Esophagus squamous epithelium (tissue), 5 donors: Measurements from ENCODE around the gene FHAD1. TPM values are rescaled to one million over a fixed set of nuclear protein-coding genes. Genes with fewer than 3 reads are reported as not detected.

ENCODE experiments used
- DNase-seq: peaks from one replicate; lab custom pipeline; 2025; lab: John Stamatoyannopoulos, UW
- H3K27ac ChIP-seq, 4 donors: fragments of 200-600 bp; sonication (generic); one replicate each; pipeline ENCODE4 v1.5.1; 2016 to 2019; ENCODE audit warnings: mild to moderate bottlenecking in 1 of 4
- H3K27me3 ChIP-seq, 4 donors: fragments of 200-600 bp; sonication (generic); 1 replicate in 3 of 4; 2 replicates in 1 of 4; pipeline versions ENCODE4 v1.5.1 to v1.6.0; 2017 to 2021; ENCODE audit warnings: antibody characterized with exemption in 1 of 4
- H3K36me3 ChIP-seq, 3 donors: fragments of 200-600 bp; sonication (generic); one replicate each; pipeline ENCODE4 v1.5.1; 2016 to 2019
- H3K4me1 ChIP-seq, 3 donors: fragments of 200-600 bp; sonication (generic); one replicate each; pipeline ENCODE4 v1.5.1; 2017 to 2019
- H3K4me3 ChIP-seq, 4 donors: fragments of 200-600 bp; sonication (generic); 1 replicate in 3 of 4; 2 replicates in 1 of 4; pipeline ENCODE4 v1.5.1; 2016 to 2019; ENCODE audit warnings: mild to moderate bottlenecking in 2 of 4, moderate library complexity in 1 of 4
- H3K9me3 ChIP-seq, 3 donors: fragments of 200-600 bp; sonication (generic); one replicate each; pipeline ENCODE4 v1.5.1; 2016 to 2019
- POLR2A ChIP-seq, 4 donors: fragments of 450-650 bp; IDR thresholded peaks; one replicate each; pipeline ENCODE4 v1.6.1; 2017; ENCODE audit warnings: antibody characterized with exemption in 4 of 4, mild to moderate bottlenecking in 4 of 4, moderate library complexity in 3 of 4
- WGBS, 2 donors: methylation state at CpG; one replicate each; pipeline ENCODE4 v1.1.5; 2018; 5-methylcytosine and 5-hydroxymethylcytosine counted together
- intact Hi-C: fragments of 100-400 bp; cut with DNase I; formaldehyde crosslinking; loops from one replicate; pipeline ENCODE4 v1.15.0; 2022
- total RNA-seq, 4 donors: library from RNA; depleted of rRNA; stranded (reverse); fragments of >200 nt; gene quantifications; one replicate each; pipeline ENCODE4 v1.1.0, GENCODE V29; 2016
- TF ChIP-seq, protein P1 (sequence below), 6 experiments: fragments of 450-650 bp in 4 of 6; fragments of 200-600 bp in 2 of 6; sonication (generic) in 2 of 6; IDR thresholded peaks; one replicate each; pipeline ENCODE4 v1.5.1; 2016 to 2019; ENCODE audit warnings: antibody characterized with exemption in 6 of 6, mild to moderate bottlenecking in 4 of 6, moderate library complexity in 4 of 6
- donor health status: DM: yes; HTN: yes; CAD: no.

Gene FHAD1
- total RNA-seq, 4 donors from 2014 or later = 0.57 TPM; not detected in 3

DNA sequence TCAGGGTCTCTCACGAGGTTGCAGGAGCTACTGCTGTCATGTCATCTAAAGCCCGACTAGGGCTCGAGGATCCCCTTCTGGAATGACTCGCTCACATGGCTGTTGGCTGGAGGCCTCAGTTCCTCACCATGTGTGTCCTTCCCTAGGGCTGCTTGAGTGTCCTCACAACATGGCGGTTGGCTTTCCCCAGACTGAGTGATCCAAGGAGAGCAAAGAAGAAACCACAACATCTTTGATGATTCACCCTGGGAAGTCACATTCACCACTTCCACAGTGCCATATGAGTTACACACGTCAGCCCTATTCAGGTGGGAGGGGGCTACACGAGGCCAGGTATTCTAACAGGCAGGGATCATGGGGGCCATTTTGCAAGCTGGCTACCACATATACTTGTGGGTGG is 64.9 kb downstream of the FHAD1 start:
- H3K36me3 ChIP-seq = no peaks in the 10 kb centered on the region
- no peak for DNase-seq
- intact Hi-C loops = no loop called here
- no peak for TF ChIP-seq POLR2A (IDR thresholded peaks at IDR 0.05)
- TF ChIP-seq, protein P1, sequence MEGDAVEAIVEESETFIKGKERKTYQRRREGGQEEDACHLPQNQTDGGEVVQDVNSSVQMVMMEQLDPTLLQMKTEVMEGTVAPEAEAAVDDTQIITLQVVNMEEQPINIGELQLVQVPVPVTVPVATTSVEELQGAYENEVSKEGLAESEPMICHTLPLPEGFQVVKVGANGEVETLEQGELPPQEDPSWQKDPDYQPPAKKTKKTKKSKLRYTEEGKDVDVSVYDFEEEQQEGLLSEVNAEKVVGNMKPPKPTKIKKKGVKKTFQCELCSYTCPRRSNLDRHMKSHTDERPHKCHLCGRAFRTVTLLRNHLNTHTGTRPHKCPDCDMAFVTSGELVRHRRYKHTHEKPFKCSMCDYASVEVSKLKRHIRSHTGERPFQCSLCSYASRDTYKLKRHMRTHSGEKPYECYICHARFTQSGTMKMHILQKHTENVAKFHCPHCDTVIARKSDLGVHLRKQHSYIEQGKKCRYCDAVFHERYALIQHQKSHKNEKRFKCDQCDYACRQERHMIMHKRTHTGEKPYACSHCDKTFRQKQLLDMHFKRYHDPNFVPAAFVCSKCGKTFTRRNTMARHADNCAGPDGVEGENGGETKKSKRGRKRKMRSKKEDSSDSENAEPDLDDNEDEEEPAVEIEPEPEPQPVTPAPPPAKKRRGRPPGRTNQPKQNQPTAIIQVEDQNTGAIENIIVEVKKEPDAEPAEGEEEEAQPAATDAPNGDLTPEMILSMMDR (IDR thresholded peaks at IDR 0.05) = no peak
- H3K27ac ChIP-seq = no peak overlapping the region
- H3K4me3 ChIP-seq = no peak overlapping the region
- no peaks in the 10 kb centered on the region for H3K4me1 ChIP-seq
- peaks cover 0 to 2% (median 0%) of the 10 kb centered on the region in 4 donors for H3K27me3 ChIP-seq
- H3K9me3 ChIP-seq = no peaks in the 10 kb centered on the region
- WGBS, 2 donors = 70 to 91% methylated on average over 6 of the region's 7 CpGs

DNA sequence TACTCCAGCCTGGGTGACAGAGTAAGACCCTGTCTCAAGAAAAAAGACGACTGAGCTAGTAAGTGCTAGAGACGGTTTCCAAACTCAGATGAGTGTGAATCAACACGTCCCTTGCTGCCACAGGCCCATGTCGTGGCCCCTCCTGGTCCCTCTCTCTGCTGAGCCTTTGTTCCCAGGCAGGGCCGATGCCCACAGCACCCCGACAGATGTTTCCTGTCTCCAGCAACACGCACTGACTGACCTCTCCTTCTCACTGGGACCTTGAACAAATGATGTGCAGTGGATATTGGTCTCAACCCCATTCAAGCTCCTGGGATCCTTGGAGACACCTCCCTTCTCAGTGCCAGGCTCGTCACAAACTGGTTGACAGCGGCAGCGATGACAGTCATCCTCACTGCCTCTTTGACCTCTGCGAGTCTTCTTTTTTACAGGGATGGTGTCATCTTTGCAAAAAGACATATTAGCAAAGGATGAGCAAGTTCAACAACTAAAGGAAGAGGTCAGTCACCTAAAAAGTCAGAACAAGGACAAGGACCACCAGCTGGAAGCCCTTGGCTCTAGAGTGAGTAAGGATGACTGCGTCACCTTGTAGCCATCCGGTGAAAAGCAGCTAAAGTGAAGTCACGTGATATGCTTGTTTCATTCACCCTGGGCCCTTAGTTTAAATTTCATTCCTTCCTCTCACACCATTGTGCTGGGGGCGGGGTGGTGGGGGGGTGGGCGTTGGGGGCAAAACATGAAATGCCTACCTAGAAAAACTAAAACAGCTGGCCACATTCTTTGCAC is 65.8 kb downstream of the FHAD1 start:
- TF ChIP-seq, protein P1 (IDR thresholded peaks at IDR 0.05) = no peak
- TF ChIP-seq POLR2A (IDR thresholded peaks at IDR 0.05) = no peak
- Histone ChIP-seq H3K4me3 (no peak overlapping the region), H3K9me3 (no peaks in the 10 kb centered on the region), H3K36me3 (no peaks in the 10 kb centered on the region), H3K4me1 (no peaks in the 10 kb centered on the region), H3K27ac (no peak overlapping the region), H3K27me3 (peaks cover 0 to 6% (median 0%) of the 10 kb centered on the region in 4 donors)
- no peak for DNase-seq
- intact Hi-C loops = no loop called here
- 78 to 84% methylated on average over 11 to 14 of the region's 16 CpGs for WGBS, 2 donors

DNA sequence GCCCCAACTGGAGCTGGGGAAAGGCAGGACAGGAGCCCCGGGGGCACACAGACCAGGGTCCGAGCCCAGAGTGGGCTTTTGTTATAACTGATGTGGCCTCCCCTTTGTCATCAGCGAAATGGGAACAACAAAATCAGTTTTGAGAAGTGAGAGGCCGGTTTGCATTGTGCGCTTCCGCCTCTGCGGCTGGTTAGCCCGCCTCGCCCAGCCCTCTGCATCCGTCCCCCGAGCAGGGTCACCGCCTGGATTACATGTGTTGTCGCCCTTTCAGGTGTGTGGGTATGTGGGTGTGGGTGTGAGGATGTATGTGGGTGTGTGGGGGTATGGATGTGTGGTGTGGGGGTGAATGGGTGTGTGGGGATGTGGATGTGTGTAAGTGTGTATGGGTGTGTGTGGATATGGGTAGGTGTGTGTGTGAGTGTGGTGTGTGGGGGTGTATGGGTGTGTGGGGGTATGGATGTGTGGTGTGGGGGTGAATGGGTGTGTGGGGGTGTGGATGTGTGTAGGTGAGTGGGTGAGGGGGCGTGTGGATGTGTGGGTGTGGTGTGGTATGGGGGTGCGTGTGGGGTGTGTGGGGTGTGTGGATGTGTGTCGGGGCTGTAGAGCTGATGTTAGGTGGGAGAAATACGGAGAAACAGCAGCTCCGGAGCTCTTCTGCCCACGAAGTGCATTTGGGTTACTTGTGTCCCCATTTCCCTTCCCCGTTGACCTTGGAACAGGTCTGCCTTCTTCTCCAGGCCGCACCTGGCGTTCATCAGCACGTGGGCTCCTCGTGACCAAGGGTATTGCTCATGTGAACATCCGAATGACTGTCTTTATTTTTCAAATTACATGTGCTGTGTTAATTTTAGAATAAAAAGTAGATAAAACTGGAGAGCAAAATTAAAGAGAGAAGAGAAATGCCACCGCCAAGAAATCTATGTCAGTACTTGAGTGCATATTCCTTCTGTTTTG is 67.6 kb downstream of the FHAD1 start:
- Histone ChIP-seq H3K27me3 (peaks cover 0 to 6% (median 0%) of the 10 kb centered on the region in 4 donors), H3K36me3 (no peaks in the 10 kb centered on the region), H3K4me1 (no peaks in the 10 kb centered on the region), H3K9me3 (no peaks in the 10 kb centered on the region), H3K4me3 (no peak overlapping the region), H3K27ac (no peak overlapping the region)
- intact Hi-C loops = no loop called here
- TF ChIP-seq, protein P1 (IDR thresholded peaks at IDR 0.05) = no peak
- TF ChIP-seq POLR2A (IDR thresholded peaks at IDR 0.05) = no peak
- no peak for DNase-seq
- WGBS, 2 donors = 85 to 87% methylated on average over 17 to 20 of the region's 26 CpGs

DNA sequence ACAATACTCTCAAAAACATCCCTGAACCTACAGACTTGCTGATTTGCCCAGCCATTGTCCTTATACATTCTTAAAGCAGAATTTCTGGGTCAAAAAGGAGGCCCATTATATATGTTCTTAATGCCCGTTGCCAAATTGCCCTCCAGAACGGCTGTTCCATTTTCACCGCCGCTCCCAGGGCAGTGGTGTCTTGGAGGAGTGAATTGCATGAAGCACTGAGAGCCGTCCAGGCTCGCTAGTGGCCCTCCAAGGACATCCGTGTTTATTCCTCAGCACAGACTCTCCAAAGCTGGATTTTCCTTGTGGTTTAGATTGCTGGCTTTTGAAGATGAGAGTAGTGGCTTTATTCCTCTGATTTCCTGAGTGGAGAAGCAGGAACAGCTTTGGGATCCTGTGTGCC is 68.8 kb downstream of the FHAD1 start:
- H3K4me3 ChIP-seq = no peak overlapping the region
- no peak for TF ChIP-seq POLR2A (IDR thresholded peaks at IDR 0.05)
- intact Hi-C loops = no loop called here
- H3K9me3 ChIP-seq = no peaks in the 10 kb centered on the region
- H3K4me1 ChIP-seq = no peaks in the 10 kb centered on the region
- DNase-seq = no peak
- 73 to 75% methylated on average over 4 to 7 of the region's 7 CpGs for WGBS, 2 donors
- H3K27ac ChIP-seq = no peak overlapping the region
- no peaks in the 10 kb centered on the region for H3K36me3 ChIP-seq
- H3K27me3 ChIP-seq = peaks cover 0 to 6% (median 0%) of the 10 kb centered on the region in 4 donors

DNA sequence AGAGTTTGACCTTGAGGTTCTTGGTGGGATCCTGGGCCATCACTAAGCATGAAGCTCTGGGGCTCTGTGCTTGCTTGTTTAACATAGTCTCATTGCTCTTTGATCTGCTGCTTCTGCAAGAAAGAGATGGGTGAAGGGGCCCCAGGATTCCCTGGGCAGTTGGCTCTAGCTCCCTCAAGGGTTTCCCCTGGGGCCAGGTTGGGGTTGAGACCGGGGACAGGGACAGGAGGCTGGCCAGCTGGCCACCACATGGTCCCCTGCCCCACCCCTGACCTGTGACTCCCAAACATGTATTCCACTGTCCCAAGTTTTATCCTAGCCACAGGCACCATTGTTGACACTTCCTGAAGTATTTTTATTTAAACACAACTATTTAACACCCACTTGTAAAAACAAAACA is 69.5 kb downstream of the FHAD1 start:
- 0% methylated on average over 1 of the region's 1 CpG; no CpG with 5 or more reads in 1 of the 2 donors for WGBS, 2 donors
- H3K4me3 ChIP-seq = no peak overlapping the region
- intact Hi-C loops = no loop called here

More for the DNA sequence above, 69.5 kb downstream of the FHAD1 start:
- no peaks in the 10 kb centered on the region for H3K4me1 ChIP-seq
- TF ChIP-seq POLR2A (IDR thresholded peaks at IDR 0.05) = no peak
- TF ChIP-seq, protein P1 (IDR thresholded peaks at IDR 0.05) = no peak
- peaks cover 0 to 6% (median 0%) of the 10 kb centered on the region in 4 donors for H3K27me3 ChIP-seq
- H3K9me3 ChIP-seq = no peaks in the 10 kb centered on the region
- no peak for DNase-seq
- H3K27ac ChIP-seq = no peak overlapping the region
- H3K36me3 ChIP-seq = no peaks in the 10 kb centered on the region
